ENCODE results near the gene ARPC5L. TPM values are rescaled to one million over a fixed set of nuclear protein-coding genes. Genes with fewer than 3 reads are reported as not detected.

Gene ARPC5L
- total RNA-seq, 1 experiment from 2014 or later, result 84.4 TPM

DNA sequence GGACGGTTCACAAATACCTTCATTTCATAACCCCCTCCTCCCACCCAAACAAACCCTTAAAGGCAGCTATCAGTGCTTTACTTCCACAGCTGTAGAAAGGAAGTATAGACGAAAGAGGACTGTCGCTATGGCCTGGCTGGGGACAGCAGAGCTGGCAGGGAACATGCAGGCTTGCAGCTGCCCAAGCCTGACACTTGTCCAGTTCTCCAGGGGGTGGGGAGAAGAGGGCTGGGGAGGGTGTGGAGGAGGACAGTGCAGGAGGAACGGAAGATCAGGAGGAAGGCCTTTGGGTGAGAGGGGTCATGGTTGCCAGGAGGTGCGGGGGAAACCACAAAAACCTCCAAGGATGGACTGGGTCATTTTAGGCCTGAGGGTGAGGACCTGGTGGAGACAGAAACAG is 25.9 kb downstream of the ARPC5L start:
- H3K9me3 ChIP-seq (ENCODE audit: insufficient read depth, low read depth), result no peaks in the 10 kb centered on the region
- no TSS peak for BruUV-seq (replicated peaks)
- H3K27ac ChIP-seq, result no peak overlapping the region
- H3K4me2 ChIP-seq, result no peak overlapping the region
- H3K9me2 ChIP-seq (ENCODE audit: insufficient read depth), result no peaks in the 10 kb centered on the region
- TF ChIP-seq EZH2 (IDR thresholded peaks at IDR 0.05; ENCODE audit: low read depth) (no peak), CTCF (conservative IDR thresholded peaks at IDR 0.05) (no peak)
- no peak overlapping the region for H3K4me3 ChIP-seq
- no peaks in the 10 kb centered on the region for H3K79me2 ChIP-seq (ENCODE audit: low read depth)
- H3K27me3 ChIP-seq (ENCODE audit: insufficient read depth, low read depth), result no peaks in the 10 kb centered on the region
- no peak for DNase-seq
- no peaks in the 10 kb centered on the region; the same call in 1 of the 2 replicates for H3K36me3 ChIP-seq (ENCODE audit: low read depth)
- no peak overlapping the region for H2AFZ ChIP-seq
- POLR2A ChIA-PET (ENCODE audit: unreplicated experiment), result no interaction called here
- H4K20me1 ChIP-seq (ENCODE audit: insufficient read depth), result no peaks in the 10 kb centered on the region
- CTCF ChIA-PET, result interaction anchor here (0.6 kb wide), 1 partner anchor 36 kb away, joined by 6 read pairs; no protein-coding TSS in a partner anchor
- H3F3A ChIP-seq (ENCODE audit: insufficient read depth, low read depth), result 0 out of 2 replicates have a peak, but pooled peaks cover 3% of the 10 kb centered on the region
- intact Hi-C loops (cut with micrococcal nuclease; ENCODE audit: unreplicated experiment), result no loop called here
- no peaks in the 10 kb centered on the region for H3K4me1 ChIP-seq (replicated peaks; ENCODE audit: insufficient read depth)

GRCh38 chr9:124889006-124889405 is 27.1 kb downstream of the ARPC5L start:
- TF ChIP-seq EZH2 (IDR thresholded peaks at IDR 0.05; ENCODE audit: low read depth), result no peak
- no peak for TF ChIP-seq CTCF (conservative IDR thresholded peaks at IDR 0.05)
- intact Hi-C loops (cut with micrococcal nuclease; ENCODE audit: unreplicated experiment), result no loop called here
- no peaks in the 10 kb centered on the region for H3K27me3 ChIP-seq (ENCODE audit: insufficient read depth, low read depth)
- no peaks in the 10 kb centered on the region; the same call in 1 of the 2 replicates for H3K36me3 ChIP-seq (ENCODE audit: low read depth)
- 0 out of 2 replicates have a peak, but pooled peaks cover 3% of the 10 kb centered on the region for H3F3A ChIP-seq (ENCODE audit: insufficient read depth, low read depth)
- no peak overlapping the region for H3K4me3 ChIP-seq
- ChIA-PET CTCF (no interaction called here), POLR2A (ENCODE audit: unreplicated experiment) (no interaction called here)
- BruUV-seq (replicated peaks), result no TSS peak
- no peaks in the 10 kb centered on the region for H3K4me1 ChIP-seq (replicated peaks; ENCODE audit: insufficient read depth)
- no peak overlapping the region for H2AFZ ChIP-seq
- H3K27ac ChIP-seq, result no peak overlapping the region
- H3K4me2 ChIP-seq, result no peak overlapping the region
- H3K9me2 ChIP-seq (ENCODE audit: insufficient read depth), result no peaks in the 10 kb centered on the region
- no peaks in the 10 kb centered on the region for H3K9me3 ChIP-seq (ENCODE audit: insufficient read depth, low read depth)
- H4K20me1 ChIP-seq (ENCODE audit: insufficient read depth), result no peaks in the 10 kb centered on the region
- no peaks in the 10 kb centered on the region for H3K79me2 ChIP-seq (ENCODE audit: low read depth)
- no peak for DNase-seq

- Histone ChIP-seq H3K27ac (no peak overlapping the region), H3K79me2 (ENCODE audit: low read depth) (no peaks in the 10 kb centered on the region), H2AFZ (no peak overlapping the region), H3K4me3 (no peak overlapping the region), H4K20me1 (ENCODE audit: insufficient read depth) (no peaks in the 10 kb centered on the region), H3K36me3 (ENCODE audit: low read depth) (no peaks in the 10 kb centered on the region; the same call in 1 of the 2 replicates), H3K9me3 (ENCODE audit: insufficient read depth, low read depth) (no peaks in the 10 kb centered on the region), H3K4me1 (replicated peaks; ENCODE audit: insufficient read depth) (no peaks in the 10 kb centered on the region), H3K4me2 (no peak overlapping the region), H3K27me3 (ENCODE audit: insufficient read depth, low read depth) (no peaks in the 10 kb centered on the region), H3F3A (ENCODE audit: insufficient read depth, low read depth) (0 out of 2 replicates have a peak, but pooled peaks cover 3% of the 10 kb centered on the region), H3K9me2 (ENCODE audit: insufficient read depth) (no peaks in the 10 kb centered on the region)
- ChIA-PET POLR2A (ENCODE audit: unreplicated experiment) (no interaction called here), CTCF (interaction anchor here (0.6 kb wide), 1 partner anchor 119 kb away, joined by 3 read pairs; the partner anchor contains the start of gene NR6A1)
- DNase-seq, result no peak
- no TSS peak for BruUV-seq (replicated peaks)
- TF ChIP-seq EZH2 (IDR thresholded peaks at IDR 0.05; ENCODE audit: low read depth) (no peak), CTCF (conservative IDR thresholded peaks at IDR 0.05) (no peak)
- intact Hi-C loops (cut with micrococcal nuclease; ENCODE audit: unreplicated experiment), result no loop called here
These were observed 28.2 kb downstream of the ARPC5L start for GRCh38 chr9:124890179-124890578.

Measured in PC-9 (cell line).